A549 (cell line): ENCODE data around the gene SLC2A8. TPM values are rescaled to one million over a fixed set of nuclear protein-coding genes. Genes with fewer than 3 reads are reported as not detected.
A peak's percentile ranks its signal among the peaks of the same experiment; 100 is the strongest.

Experiments used
- ATAC-seq, 2 experiments: fragments of 200-7000 bp in 1 of 2; fragments of >200 bp in 1 of 2; cut with Nextera tagmentation in 1 of 2; cut with Tn5 transposase in 1 of 2; 3 replicates each; pipeline versions ENCODE4 v1.8.0 to v1.9.1; 2018 to 2020; ENCODE audit warnings: mild to moderate bottlenecking in 1 of 2, moderate library complexity in 1 of 2
- CTCF ChIA-PET: fragments of 300-600 bp; sonication (Branson Sonifier 250); formaldehyde crosslinking; extraction: SDS; loops from one replicate; lab custom pipeline; 2021; ENCODE audit warnings: antibody characterized with exemption, inconsistent platforms; lab: Yijun Ruan, JAX
- POLR2A ChIA-PET: fragments of 350-600 bp; formaldehyde crosslinking; extraction: SDS; loops from one replicate; lab custom pipeline; 2021; ENCODE audit warnings: antibody characterized with exemption, inconsistent platforms; lab: Yijun Ruan, JAX
- DNase-seq, 2 experiments: peaks; one replicate each; pipeline versions ENCODE4 v3.0.0 to v3.0.0-alpha.2; 2011 to 2016; ENCODE audit warnings: low read depth in 1 of 2, low spot score in 1 of 2
- FAIRE-seq: peaks from 2 replicates; lab custom pipeline; 2011; peaks lifted over from hg19 to GRCh38; lab: Jason Lieb, UNC
- H3K27ac ChIP-seq, 2 experiments: fragments of >200 bp; sonication (Bioruptor Twin); formaldehyde crosslinking; 3 replicates each; pipeline ENCODE4 v1.5.1; 2016 to 2017
- H3K4me1 ChIP-seq: fragments of >200 bp; sonication (Bioruptor Twin); formaldehyde crosslinking; 3 replicates; pipeline ENCODE4 v1.6.1; 2016
- H3K4me2 ChIP-seq: fragments of >200 bp; sonication (Bioruptor Twin); formaldehyde crosslinking; 3 replicates; pipeline ENCODE4 v1.6.1; 2016
- H3K4me3 ChIP-seq: fragments of >200 bp; sonication (Bioruptor Twin); formaldehyde crosslinking; 3 replicates; pipeline ENCODE4 v1.5.1; 2016
- H3K9me3 ChIP-seq: fragments of >200 bp; sonication (Bioruptor Twin); formaldehyde crosslinking; 3 replicates; pipeline ENCODE4 v1.6.1; 2016
- CHD2 ChIP-seq: fragments of 150-350 bp; IDR thresholded peaks from 2 replicates; pipeline ENCODE4 v1.6.1; 2014; ENCODE audit warnings: low read length; ENCODE audit not compliant: partially characterized antibody
- EHMT2 ChIP-seq: fragments of 200-600 bp; sonication (generic); IDR thresholded peaks from 2 replicates; pipeline ENCODE4 v1.6.1; 2016; ENCODE audit warnings: antibody characterized with exemption, low read depth, mild to moderate bottlenecking, moderate library complexity
- FOSB ChIP-seq: fragments of 250-450 bp; sonication (Bioruptor Pico); IDR thresholded peaks from 2 replicates; pipeline ENCODE4 v1.5.0; 2020; ENCODE audit warnings: mild to moderate bottlenecking, moderate library complexity
- FOXS1 ChIP-seq: fragments of 250-450 bp; sonication (Bioruptor Pico); IDR thresholded peaks from 2 replicates; pipeline ENCODE4 v1.5.0; 2020; ENCODE audit warnings: mild to moderate bottlenecking, moderate library complexity
- GATA3 ChIP-seq: IDR thresholded peaks from 2 replicates; pipeline ENCODE4 v1.6.1; 2012; ENCODE audit warnings: borderline replicate concordance
- HEYL ChIP-seq: fragments of 250-450 bp; sonication (Bioruptor Pico); IDR thresholded peaks from 2 replicates; pipeline ENCODE4 v1.8.0; 2021; ENCODE audit warnings: mild to moderate bottlenecking, moderate library complexity
- HMGXB4 ChIP-seq: fragments of 250-450 bp; sonication (Bioruptor Pico); IDR thresholded peaks from 2 replicates; pipeline ENCODE4 v1.5.0; 2021; ENCODE audit warnings: mild to moderate bottlenecking, moderate library complexity, borderline replicate concordance
- HOXB13 ChIP-seq: fragments of 250-450 bp; sonication (Bioruptor Pico); IDR thresholded peaks from 2 replicates; pipeline ENCODE4 v1.5.0; 2020; ENCODE audit warnings: low read depth, mild to moderate bottlenecking, moderate library complexity
- JUNB ChIP-seq: fragments of >200 bp; sonication (Bioruptor Twin); formaldehyde crosslinking; IDR thresholded peaks from 2 replicates; pipeline ENCODE4 v1.6.1; 2016
- KDM1A ChIP-seq: fragments of 200-600 bp; sonication (generic); IDR thresholded peaks from 2 replicates; pipeline ENCODE4 v1.6.1; 2016; ENCODE audit warnings: low read depth, mild to moderate bottlenecking
- NFE2L2 ChIP-seq: fragments of 150-350 bp; conservative IDR thresholded peaks from 2 replicates; pipeline ENCODE4 v1.6.1; 2014; ENCODE audit warnings: low read length
- NPAS2 ChIP-seq: fragments of 250-450 bp; sonication (Bioruptor Pico); IDR thresholded peaks from 2 replicates; pipeline ENCODE4 v1.8.0; 2022; ENCODE audit warnings: mild to moderate bottlenecking, moderate library complexity, borderline replicate concordance
- PHF8 ChIP-seq: fragments of 200-600 bp; sonication (generic); IDR thresholded peaks from 2 replicates; pipeline ENCODE4 v1.6.1; 2016; ENCODE audit warnings: low read depth, mild to moderate bottlenecking, antibody characterized with exemption, moderate library complexity, borderline replicate concordance
- POLR2A ChIP-seq: IDR thresholded peaks from 2 replicates; pipeline ENCODE4 v1.6.1; 2012; ENCODE audit warnings: mild to moderate bottlenecking, low read length
- RARB ChIP-seq: fragments of 250-450 bp; sonication (Bioruptor Pico); IDR thresholded peaks from 2 replicates; pipeline ENCODE4 v1.8.0; 2021; ENCODE audit warnings: mild to moderate bottlenecking, moderate library complexity
- RNF2 ChIP-seq: fragments of 200-600 bp; sonication (generic); IDR thresholded peaks from 2 replicates; pipeline ENCODE4 v1.6.1; 2016; ENCODE audit warnings: low read depth, mild to moderate bottlenecking, antibody characterized with exemption, moderate library complexity, borderline replicate concordance
- TFCP2L1 ChIP-seq: fragments of 250-450 bp; sonication (Bioruptor Pico); IDR thresholded peaks from 2 replicates; pipeline ENCODE4 v1.5.0; 2021; ENCODE audit warnings: mild to moderate bottlenecking
- TP53 ChIP-seq: fragments of 250-450 bp; sonication (Bioruptor Pico); IDR thresholded peaks from 2 replicates; pipeline ENCODE4 v1.5.0; 2021; ENCODE audit warnings: mild to moderate bottlenecking, moderate library complexity
- ZC3H11A ChIP-seq: fragments of 450-650 bp; IDR thresholded peaks from 2 replicates; pipeline ENCODE4 v1.6.1; 2014; ENCODE audit warnings: antibody characterized with exemption, mild to moderate bottlenecking
- ZNF302 ChIP-seq: fragments of 250-450 bp; sonication (Bioruptor Pico); IDR thresholded peaks from 2 replicates; pipeline ENCODE4 v1.9.0; 2021; ENCODE audit warnings: inconsistent platforms, mild to moderate bottlenecking, moderate library complexity
- ZSCAN20 ChIP-seq: fragments of 250-450 bp; sonication (Bioruptor Pico); IDR thresholded peaks from 2 replicates; pipeline ENCODE4 v1.8.0; 2022; ENCODE audit warnings: mild to moderate bottlenecking, moderate library complexity
- WGBS: methylation state at CpG from one replicate; pipeline ENCODE4 v1.1.6; 2017; ENCODE audit errors: missing lambda C conversion rate; 5-methylcytosine and 5-hydroxymethylcytosine counted together
- polyA plus RNA-seq, 4 experiments: library from polyadenylated mRNA; depleted of rRNA in 3 of 4; stranded (reverse); fragments of >200 nt; fragmentation: RNase III in 1 of 4; extraction: RNeasy Plus Mini Kit Qiagen cat#74134 plus additional on column Dnase treatment in 1 of 4; gene quantifications; 2 replicates in 3 of 4; 3 replicates in 1 of 4; pipeline ENCODE4 v1.2.3, GENCODE V29; 2011 to 2017
- TF ChIP-seq, protein P1 (sequence below): fragments of 250-450 bp; sonication (Bioruptor Pico); IDR thresholded peaks from 2 replicates; pipeline ENCODE4 v1.5.0; 2020; ENCODE audit warnings: low read depth, mild to moderate bottlenecking, moderate library complexity
- TF ChIP-seq, protein P2 (sequence below): IDR thresholded peaks from 2 replicates; pipeline ENCODE4 v1.6.1; 2012
- TF ChIP-seq, protein P3 (sequence below): fragments of >200 bp; sonication (Bioruptor Twin); formaldehyde crosslinking; IDR thresholded peaks from 3 replicates; pipeline ENCODE4 v1.6.1; 2016
- TF ChIP-seq, protein P4 (sequence below): IDR thresholded peaks from 2 replicates; pipeline ENCODE4 v1.6.1; 2012
- TF ChIP-seq, protein P5 (sequence below): fragments of 200-600 bp; sonication (generic); IDR thresholded peaks from 2 replicates; pipeline ENCODE4 v1.6.1; 2016; ENCODE audit warnings: antibody characterized with exemption, mild to moderate bottlenecking, moderate library complexity
- TF ChIP-seq, protein P6 (sequence below): IDR thresholded peaks from 2 replicates; pipeline ENCODE4 v1.6.1; 2012; ENCODE audit warnings: low read depth, borderline replicate concordance

Gene SLC2A8
- polyA plus RNA-seq, 2 of the 4 experiments (the other 2 are of a cell fraction) = 7.3 to 16.0 TPM

DNA sequence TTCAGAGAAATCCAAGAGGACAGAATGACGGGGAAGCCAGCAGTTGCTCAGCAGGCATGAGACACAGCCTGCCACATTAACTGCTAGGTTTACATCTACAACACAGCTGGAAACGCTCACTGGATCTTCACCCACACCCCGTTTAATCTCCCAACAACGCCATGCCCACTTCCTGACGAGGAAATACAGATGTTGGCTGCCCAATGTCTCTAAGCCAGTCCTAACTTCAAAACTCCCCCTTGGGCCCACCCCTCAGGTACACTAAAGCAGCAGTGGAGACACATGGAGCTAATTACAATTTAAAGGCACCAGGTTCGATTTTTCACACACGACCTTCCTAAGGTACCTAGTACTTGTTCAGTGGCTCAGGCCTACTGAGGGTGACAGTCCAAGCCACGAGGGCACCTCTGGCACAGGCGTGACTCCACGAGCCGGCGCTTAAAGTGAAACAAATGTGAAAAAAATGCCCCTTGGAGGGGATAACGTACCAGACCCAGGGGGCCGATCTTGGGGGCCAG lies 53.3 kb downstream of the SLC2A8 start (continued):
- TF ChIP-seq NPAS2 (CRISPR knock-in tag) (no peak), JUNB (no peak), RNF2 (no peak), TP53 (CRISPR knock-in tag) (peak; percentile 52; the same call in 1 of the 2 replicates)

DNA sequence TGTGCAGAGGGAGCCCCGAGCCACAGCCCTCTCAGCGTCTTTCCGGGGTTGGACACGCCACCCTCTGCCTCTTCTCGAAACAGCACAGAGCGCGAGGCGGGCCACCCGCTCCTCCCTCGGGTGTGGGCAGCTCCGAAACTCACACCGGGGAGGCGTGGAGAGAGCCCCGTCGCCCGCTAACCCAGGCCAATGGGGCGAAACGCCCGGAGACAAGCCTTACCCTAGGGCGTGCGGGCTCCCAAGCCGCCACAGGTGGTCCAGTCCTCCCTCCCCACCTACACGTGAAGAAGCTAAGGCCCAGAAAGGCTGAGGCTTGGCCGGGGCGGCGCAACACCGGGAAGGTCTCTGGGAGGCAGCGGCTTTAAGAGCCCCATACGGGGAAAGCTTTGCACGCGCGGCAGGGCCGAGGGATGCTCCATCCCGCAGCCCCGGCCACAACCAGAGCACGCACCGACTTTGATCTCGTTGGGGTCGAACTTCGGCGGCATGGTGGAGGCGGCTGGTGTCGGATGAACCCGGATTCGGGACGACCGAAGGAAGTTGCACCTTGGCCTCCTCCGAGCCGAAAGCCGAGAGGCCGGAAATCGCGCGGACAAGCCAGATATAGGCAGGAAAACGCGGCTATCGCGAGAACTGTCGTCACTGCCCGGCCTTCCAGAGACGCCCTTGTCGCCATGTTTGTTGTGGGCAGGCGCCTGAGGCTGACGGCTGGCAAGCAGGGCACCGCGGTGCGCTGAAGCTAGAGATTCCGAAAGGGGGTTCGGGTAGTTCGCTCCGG lies 54.0 kb downstream of the SLC2A8 start, which contains the start of the genes LRSAM1 and RPL12:
Gene LRSAM1 (plus strand): TSS at position 681 of the 778 bp plus-strand sequence. CDS start 3,018 bp downstream, outside the sequence.
Gene RPL12 (minus strand): TSS at position 577 of the 778 bp plus-strand sequence. CDS start 89 bp downstream, at position 488.
- Histone ChIP-seq H3K4me1 (peaks cover 17% of the 10 kb centered on the region), H3K27ac (peak within 1 kb of the TSS; percentile 96 to 99), H3K4me3 (peak within 1 kb of the TSS; percentile 98), H3K4me2 (peak within 1 kb of the TSS; percentile 95), H3K9me3 (peaks cover 37% of the 10 kb centered on the region)
- ATAC-seq (peak; percentile 72 to 77), DNase-seq (peak; percentile 96 to 97), FAIRE-seq (no peak)
- ChIA-PET POLR2A (interaction anchor here (0.5 to 3.3 kb wide), 17 partner anchors 13 to 1266 kb away, joined by 3 to 25 read pairs (median 6); partner anchors contain the start of genes SLC2A8, TOR2A and ZNF79), CTCF (interaction anchor here (1.0 to 1.2 kb wide), 2 partner anchors 284 to 510 kb away, joined by 3 to 4 read pairs; partner anchors contain the start of gene TOR2A)
- WGBS = 2% methylated on average over 26 of the region's 71 CpGs
- TF ChIP-seq ZSCAN20 (CRISPR knock-in tag) = no peak
- TF ChIP-seq ZC3H11A = no peak
- no peak for TF ChIP-seq ZNF302 (CRISPR knock-in tag)
- no peak for TF ChIP-seq EHMT2
- TF ChIP-seq CHD2 = peak; percentile 99
- TF ChIP-seq TFCP2L1 (CRISPR knock-in tag) = 0 out of 2 replicates have a peak, but pooled peaks have one; percentile 59
- TF ChIP-seq HEYL (CRISPR knock-in tag) = no peak
- TF ChIP-seq, protein P1, sequence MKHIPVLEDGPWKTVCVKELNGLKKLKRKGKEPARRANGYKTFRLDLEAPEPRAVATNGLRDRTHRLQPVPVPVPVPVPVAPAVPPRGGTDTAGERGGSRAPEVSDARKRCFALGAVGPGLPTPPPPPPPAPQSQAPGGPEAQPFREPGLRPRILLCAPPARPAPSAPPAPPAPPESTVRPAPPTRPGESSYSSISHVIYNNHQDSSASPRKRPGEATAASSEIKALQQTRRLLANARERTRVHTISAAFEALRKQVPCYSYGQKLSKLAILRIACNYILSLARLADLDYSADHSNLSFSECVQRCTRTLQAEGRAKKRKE (CRISPR knock-in tag) = peak; percentile 18; the same call in 1 of the 2 replicates
- peak; percentile 90 for TF ChIP-seq PHF8
- TF ChIP-seq KDM1A = no peak
- no peak for TF ChIP-seq FOXS1 (CRISPR knock-in tag)
- TF ChIP-seq, protein P2, sequence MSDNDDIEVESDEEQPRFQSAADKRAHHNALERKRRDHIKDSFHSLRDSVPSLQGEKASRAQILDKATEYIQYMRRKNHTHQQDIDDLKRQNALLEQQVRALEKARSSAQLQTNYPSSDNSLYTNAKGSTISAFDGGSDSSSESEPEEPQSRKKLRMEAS = peak; percentile 94
- no peak for TF ChIP-seq HOXB13
- TF ChIP-seq, protein P3, sequence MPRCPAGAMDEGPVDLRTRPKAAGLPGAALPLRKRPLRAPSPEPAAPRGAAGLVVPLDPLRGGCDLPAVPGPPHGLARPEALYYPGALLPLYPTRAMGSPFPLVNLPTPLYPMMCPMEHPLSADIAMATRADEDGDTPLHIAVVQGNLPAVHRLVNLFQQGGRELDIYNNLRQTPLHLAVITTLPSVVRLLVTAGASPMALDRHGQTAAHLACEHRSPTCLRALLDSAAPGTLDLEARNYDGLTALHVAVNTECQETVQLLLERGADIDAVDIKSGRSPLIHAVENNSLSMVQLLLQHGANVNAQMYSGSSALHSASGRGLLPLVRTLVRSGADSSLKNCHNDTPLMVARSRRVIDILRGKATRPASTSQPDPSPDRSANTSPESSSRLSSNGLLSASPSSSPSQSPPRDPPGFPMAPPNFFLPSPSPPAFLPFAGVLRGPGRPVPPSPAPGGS = peak; percentile 99
- peak; percentile 85 for TF ChIP-seq RARB (CRISPR knock-in tag)
- TF ChIP-seq FOSB (CRISPR knock-in tag) = peak; percentile 45; the same call in 1 of the 2 replicates
- TF ChIP-seq NFE2L2 = no peak
- peak; percentile 75; the same call in 1 of the 2 replicates for TF ChIP-seq TP53 (CRISPR knock-in tag)
- TF ChIP-seq, protein P4, sequence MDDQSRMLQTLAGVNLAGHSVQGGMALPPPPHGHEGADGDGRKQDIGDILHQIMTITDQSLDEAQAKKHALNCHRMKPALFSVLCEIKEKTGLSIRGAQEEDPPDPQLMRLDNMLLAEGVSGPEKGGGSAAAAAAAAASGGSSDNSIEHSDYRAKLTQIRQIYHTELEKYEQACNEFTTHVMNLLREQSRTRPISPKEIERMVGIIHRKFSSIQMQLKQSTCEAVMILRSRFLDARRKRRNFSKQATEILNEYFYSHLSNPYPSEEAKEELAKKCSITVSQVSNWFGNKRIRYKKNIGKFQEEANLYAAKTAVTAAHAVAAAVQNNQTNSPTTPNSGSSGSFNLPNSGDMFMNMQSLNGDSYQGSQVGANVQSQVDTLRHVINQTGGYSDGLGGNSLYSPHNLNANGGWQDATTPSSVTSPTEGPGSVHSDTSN = peak; percentile 26; the same call in 1 of the 2 replicates
- TF ChIP-seq HMGXB4 (CRISPR knock-in tag) = peak; percentile 49; the same call in 1 of the 2 replicates
- peak; percentile 99 for TF ChIP-seq POLR2A
- TF ChIP-seq, protein P5, sequence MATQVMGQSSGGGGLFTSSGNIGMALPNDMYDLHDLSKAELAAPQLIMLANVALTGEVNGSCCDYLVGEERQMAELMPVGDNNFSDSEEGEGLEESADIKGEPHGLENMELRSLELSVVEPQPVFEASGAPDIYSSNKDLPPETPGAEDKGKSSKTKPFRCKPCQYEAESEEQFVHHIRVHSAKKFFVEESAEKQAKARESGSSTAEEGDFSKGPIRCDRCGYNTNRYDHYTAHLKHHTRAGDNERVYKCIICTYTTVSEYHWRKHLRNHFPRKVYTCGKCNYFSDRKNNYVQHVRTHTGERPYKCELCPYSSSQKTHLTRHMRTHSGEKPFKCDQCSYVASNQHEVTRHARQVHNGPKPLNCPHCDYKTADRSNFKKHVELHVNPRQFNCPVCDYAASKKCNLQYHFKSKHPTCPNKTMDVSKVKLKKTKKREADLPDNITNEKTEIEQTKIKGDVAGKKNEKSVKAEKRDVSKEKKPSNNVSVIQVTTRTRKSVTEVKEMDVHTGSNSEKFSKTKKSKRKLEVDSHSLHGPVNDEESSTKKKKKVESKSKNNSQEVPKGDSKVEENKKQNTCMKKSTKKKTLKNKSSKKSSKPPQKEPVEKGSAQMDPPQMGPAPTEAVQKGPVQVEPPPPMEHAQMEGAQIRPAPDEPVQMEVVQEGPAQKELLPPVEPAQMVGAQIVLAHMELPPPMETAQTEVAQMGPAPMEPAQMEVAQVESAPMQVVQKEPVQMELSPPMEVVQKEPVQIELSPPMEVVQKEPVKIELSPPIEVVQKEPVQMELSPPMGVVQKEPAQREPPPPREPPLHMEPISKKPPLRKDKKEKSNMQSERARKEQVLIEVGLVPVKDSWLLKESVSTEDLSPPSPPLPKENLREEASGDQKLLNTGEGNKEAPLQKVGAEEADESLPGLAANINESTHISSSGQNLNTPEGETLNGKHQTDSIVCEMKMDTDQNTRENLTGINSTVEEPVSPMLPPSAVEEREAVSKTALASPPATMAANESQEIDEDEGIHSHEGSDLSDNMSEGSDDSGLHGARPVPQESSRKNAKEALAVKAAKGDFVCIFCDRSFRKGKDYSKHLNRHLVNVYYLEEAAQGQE = peak; percentile 99
- peak; percentile 87 for TF ChIP-seq GATA3
- TF ChIP-seq NPAS2 (CRISPR knock-in tag) = no peak
- TF ChIP-seq, protein P6, sequence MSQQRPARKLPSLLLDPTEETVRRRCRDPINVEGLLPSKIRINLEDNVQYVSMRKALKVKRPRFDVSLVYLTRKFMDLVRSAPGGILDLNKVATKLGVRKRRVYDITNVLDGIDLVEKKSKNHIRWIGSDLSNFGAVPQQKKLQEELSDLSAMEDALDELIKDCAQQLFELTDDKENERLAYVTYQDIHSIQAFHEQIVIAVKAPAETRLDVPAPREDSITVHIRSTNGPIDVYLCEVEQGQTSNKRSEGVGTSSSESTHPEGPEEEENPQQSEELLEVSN = no peak; the same call in 1 of the 2 replicates
